CD4-positive, alpha-beta T cell treated with Interleukin-15 for 1 hour (primary cell): Measurements from ENCODE around the gene BNC2.

ENCODE experiments used
- DNase-seq: peaks from one replicate; pipeline ENCODE4 v3.0.0-alpha.2; 2020

BNC2 gene

GRCh38 chr9:16668734-16669295 lies 201.7 kb downstream of the BNC2 start:
- DNase-seq = no peak

GRCh38 chr9:16664211-16664610 lies 206.3 kb downstream of the BNC2 start:
- DNase-seq = no peak

- DNase-seq = no peak
These were observed 208.7 kb downstream of the BNC2 start for GRCh38 chr9:16661816-16662215.

- DNase-seq = no peak
These were observed 211.4 kb downstream of the BNC2 start for GRCh38 chr9:16659096-16659495.

- no peak for DNase-seq
These were observed 213.9 kb downstream of the BNC2 start for GRCh38 chr9:16656432-16657169.

GRCh38 chr9:16654596-16655126 lies 215.8 kb downstream of the BNC2 start:
- no peak for DNase-seq

- no peak for DNase-seq
These were observed 216.7 kb downstream of the BNC2 start for GRCh38 chr9:16653491-16654399.

GRCh38 chr9:16652582-16652981 lies 217.9 kb downstream of the BNC2 start:
- no peak for DNase-seq

GRCh38 chr9:16651446-16651964 lies 219.0 kb downstream of the BNC2 start:
- no peak for DNase-seq

- no peak for DNase-seq
These were observed 224.5 kb downstream of the BNC2 start for GRCh38 chr9:16645970-16646369.

- DNase-seq = no peak
These were observed 227.9 kb downstream of the BNC2 start for GRCh38 chr9:16642421-16643109.

- no peak for DNase-seq
These were observed 229.8 kb downstream of the BNC2 start for GRCh38 chr9:16640649-16641048.

GRCh38 chr9:16639644-16640043 lies 230.8 kb downstream of the BNC2 start:
- DNase-seq = no peak

- DNase-seq = no peak
These were observed 232.6 kb downstream of the BNC2 start for GRCh38 chr9:16637911-16638310.

- DNase-seq = no peak
These were observed 233.3 kb downstream of the BNC2 start for GRCh38 chr9:16637218-16637617.

GRCh38 chr9:16633794-16634193 lies 236.7 kb downstream of the BNC2 start:
- no peak for DNase-seq

GRCh38 chr9:16628413-16628812 lies 242.1 kb downstream of the BNC2 start:
- no peak for DNase-seq

- DNase-seq = no peak
These were observed 242.5 kb downstream of the BNC2 start for GRCh38 chr9:16627967-16628366.

GRCh38 chr9:16627521-16627920 lies 242.9 kb downstream of the BNC2 start:
- no peak for DNase-seq

GRCh38 chr9:16626577-16627130 lies 243.8 kb downstream of the BNC2 start:
- DNase-seq = no peak

- no peak for DNase-seq
These were observed 244.7 kb downstream of the BNC2 start for GRCh38 chr9:16625811-16626210.

- no peak for DNase-seq
These were observed 245.3 kb downstream of the BNC2 start for GRCh38 chr9:16625161-16625631.
